HT-29 (cell line): ENCODE results near the gene WDR26. TPM values are rescaled to one million over a fixed set of nuclear protein-coding genes. Genes with fewer than 3 reads are reported as not detected.
"Not testable (repeated sequence)": the region's sequence is repeated elsewhere in the genome, so short reads cannot be mapped to it uniquely, and the experiment has no call there.

Experiments used
- DNase-seq: peaks from one replicate; pipeline ENCODE4 v3.0.0-alpha.2; 2015; ENCODE audit warnings: low spot score
- small RNA-seq: library from RNA; depleted of rRNA; stranded (forward); fragments of <200 nt; gene quantifications from one replicate; pipeline ENCODE3, GENCODE V24; 2014
- total RNA-seq: library from RNA; depleted of rRNA; stranded (reverse); fragments of >200 nt; shearing (Covaris generic); gene quantifications from 2 replicates; pipeline ENCODE4 v1.2.3, GENCODE V29; 2014; rRNA removed

Gene WDR26
- total RNA-seq, 1 experiment from 2014 or later, result 17.9 TPM

GRCh38 chr1:224352436-224353085 is 82.0 kb downstream of the WDR26 start:
- not testable (repeated sequence) for DNase-seq

- DNase-seq, result not testable (repeated sequence)
These were observed 84.9 kb downstream of the WDR26 start for GRCh38 chr1:224349716-224350115.

GRCh38 chr1:224348137-224348536 is 86.5 kb downstream of the WDR26 start:
- DNase-seq, result no peak

- DNase-seq, result no peak
These were observed 90.9 kb downstream of the WDR26 start for GRCh38 chr1:224343679-224344078.

GRCh38 chr1:224340453-224341384 is 93.9 kb downstream of the WDR26 start:
- DNase-seq, result not testable (repeated sequence)

GRCh38 chr1:224339442-224340033 is 95.1 kb downstream of the WDR26 start:
- DNase-seq, result no peak

- DNase-seq, result no peak
These were observed 96.3 kb downstream of the WDR26 start for GRCh38 chr1:224338150-224338838.

Small RNA genes lying within 50 kb of the gene (small RNA-seq; reads per million reads assigned to genes)
- gene MIR4742, result not detected

Other genes with a start within 250 kb of the WDR26 start
- gene NVL, start 104.6 kb downstream of the WDR26 start, total RNA-seq, result 9.1 and 12.2 TPM in 2 replicates
- 34.5 and 34.7 TPM in 2 replicates for gene CNIH4, start 77.9 kb downstream of the WDR26 start, total RNA-seq
- 1.1 and 1.9 TPM in 2 replicates for gene CNIH3, start 181.5 kb upstream of the WDR26 start, total RNA-seq